ENCODE results near the gene ZNF335.

Gene ZNF335

GRCh38 chr20:45970646-45971424, 1.2 kb downstream of the ZNF335 start:
- peak overlapping the region; percentile 89 for H3K4me2 ChIP-seq (ENCODE audit: low read depth, low read length, poor library complexity, severe bottlenecking)
- peaks cover 32% of the 10 kb centered on the region for H3K79me2 ChIP-seq (ENCODE audit: insufficient read depth, low read length)
- no peaks in the 10 kb centered on the region for H3F3A ChIP-seq (ENCODE audit: low read depth)
- no peaks in the 10 kb centered on the region for H3K9me3 ChIP-seq (ENCODE audit: insufficient read depth, low read depth, low read length)
- H3K9me2 ChIP-seq (replicated peaks; ENCODE audit: low read depth, low read length): no peaks in the 10 kb centered on the region
- H3K36me3 ChIP-seq (ENCODE audit: insufficient read depth, low read length): peaks cover 20% of the 10 kb centered on the region; the same call in 1 of the 2 replicates
- peaks cover 26% of the 10 kb centered on the region for H3K4me1 ChIP-seq (ENCODE audit: insufficient read depth, low read length, poor library complexity, severe bottlenecking)
- H3K9ac ChIP-seq (ENCODE audit: low read depth, low read length, poor library complexity, severe bottlenecking): peak overlapping the region; percentile 92
- no peaks in the 10 kb centered on the region for H4K20me1 ChIP-seq (ENCODE audit: insufficient read depth, low read length, poor library complexity, severe bottlenecking)
- TF ChIP-seq CTCF (conservative IDR thresholded peaks at IDR 0.05; ENCODE audit: low read length): no peak
- TF ChIP-seq EZH2phosphoT487 (IDR thresholded peaks at IDR 0.05; ENCODE audit: borderline replicate concordance): no peak
- peak overlapping the region; percentile 86 for H2AFZ ChIP-seq (ENCODE audit: low read length)
- peak overlapping the region; percentile 89 for H3K4me3 ChIP-seq (ENCODE audit: low read length, poor library complexity, severe bottlenecking)
- H3K27me3 ChIP-seq (ENCODE audit: insufficient read depth, low read length, poor library complexity, severe bottlenecking): no peaks in the 10 kb centered on the region

- Histone ChIP-seq H3K9me2 (replicated peaks; ENCODE audit: low read depth, low read length) (no peaks in the 10 kb centered on the region), H3K9me3 (ENCODE audit: insufficient read depth, low read depth, low read length) (no peaks in the 10 kb centered on the region), H3K4me1 (ENCODE audit: insufficient read depth, low read length, poor library complexity, severe bottlenecking) (peaks cover 26% of the 10 kb centered on the region), H3K36me3 (ENCODE audit: insufficient read depth, low read length) (peaks cover 29% of the 10 kb centered on the region; the same call in 1 of the 2 replicates), H3K9ac (ENCODE audit: low read depth, low read length, poor library complexity, severe bottlenecking) (peak overlapping the region; percentile 92), H3K79me2 (ENCODE audit: insufficient read depth, low read length) (peaks cover 32% of the 10 kb centered on the region), H2AFZ (ENCODE audit: low read length) (no peak overlapping the region), H3K4me2 (ENCODE audit: low read depth, low read length, poor library complexity, severe bottlenecking) (peak overlapping the region; percentile 89), H3F3A (ENCODE audit: low read depth) (no peaks in the 10 kb centered on the region), H3K27me3 (ENCODE audit: insufficient read depth, low read length, poor library complexity, severe bottlenecking) (no peaks in the 10 kb centered on the region), H3K4me3 (ENCODE audit: low read length, poor library complexity, severe bottlenecking) (peak overlapping the region; percentile 89), H4K20me1 (ENCODE audit: insufficient read depth, low read length, poor library complexity, severe bottlenecking) (no peaks in the 10 kb centered on the region)
- TF ChIP-seq EZH2phosphoT487 (IDR thresholded peaks at IDR 0.05; ENCODE audit: borderline replicate concordance): no peak
- TF ChIP-seq CTCF (conservative IDR thresholded peaks at IDR 0.05; ENCODE audit: low read length): peak; percentile 81
These were observed 2.0 kb downstream of the ZNF335 start for GRCh38 chr20:45969712-45970634.

GRCh38 chr20:45968801-45969711, 2.9 kb downstream of the ZNF335 start:
- Histone ChIP-seq H3K36me3 (ENCODE audit: insufficient read depth, low read length) (peaks cover 33% of the 10 kb centered on the region; the same call in 1 of the 2 replicates), H2AFZ (ENCODE audit: low read length) (no peak overlapping the region), H3K4me2 (ENCODE audit: low read depth, low read length, poor library complexity, severe bottlenecking) (peak overlapping the region; percentile 89), H3K4me1 (ENCODE audit: insufficient read depth, low read length, poor library complexity, severe bottlenecking) (peaks cover 26% of the 10 kb centered on the region), H3K4me3 (ENCODE audit: low read length, poor library complexity, severe bottlenecking) (peak overlapping the region; percentile 89), H3K9me2 (replicated peaks; ENCODE audit: low read depth, low read length) (no peaks in the 10 kb centered on the region), H3K9me3 (ENCODE audit: insufficient read depth, low read depth, low read length) (no peaks in the 10 kb centered on the region), H4K20me1 (ENCODE audit: insufficient read depth, low read length, poor library complexity, severe bottlenecking) (no peaks in the 10 kb centered on the region), H3K27me3 (ENCODE audit: insufficient read depth, low read length, poor library complexity, severe bottlenecking) (no peaks in the 10 kb centered on the region), H3K9ac (ENCODE audit: low read depth, low read length, poor library complexity, severe bottlenecking) (peak overlapping the region; percentile 92), H3F3A (ENCODE audit: low read depth) (no peaks in the 10 kb centered on the region), H3K79me2 (ENCODE audit: insufficient read depth, low read length) (peaks cover 32% of the 10 kb centered on the region)
- TF ChIP-seq EZH2phosphoT487 (IDR thresholded peaks at IDR 0.05; ENCODE audit: borderline replicate concordance) (no peak), CTCF (conservative IDR thresholded peaks at IDR 0.05; ENCODE audit: low read length) (no peak)

Measured in Loucy (cell line).